GM12878 (cell line): ENCODE measurements around the gene MB21D2. TPM values are rescaled to one million over a fixed set of nuclear protein-coding genes. Genes with fewer than 3 reads are reported as not detected.
A peak's percentile ranks its signal among the peaks of the same experiment; 100 is the strongest.

ENCODE experiments used
- ATAC-seq: fragments of 200-7000 bp; cut with Tn5 transposase; 3 replicates; pipeline ENCODE4 v1.9.1; 2020; ENCODE audit warnings: mild to moderate bottlenecking, moderate library complexity
- BruUV-seq: library from RNA; stranded (reverse); fragments of 400-500 nt; replicated peaks from 2 replicates; lab custom pipeline; 2021; lab: Mats Ljungman, UMichigan
- CTCF ChIA-PET: fragments of 300-600 bp; sonication (Branson Sonifier 250); formaldehyde crosslinking; extraction: SDS; loops from one replicate; lab custom pipeline; 2021; ENCODE audit warnings: inconsistent platforms; lab: Yijun Ruan, JAX
- POLR2A ChIA-PET: fragments of 350-600 bp; formaldehyde crosslinking; extraction: SDS; loops from one replicate; lab custom pipeline; 2021; ENCODE audit warnings: inconsistent platforms; lab: Charles Lee
- RAD21 ChIA-PET: fragments of 300-600 bp; sonication (Branson Sonifier 250); formaldehyde crosslinking; loops from one replicate; lab custom pipeline; 2023; ENCODE audit warnings: antibody characterized with exemption; ENCODE audit not compliant: unreplicated experiment; lab: Charles Lee
- SMC1A ChIA-PET: fragments of 300-600 bp; sonication (Branson Sonifier 250); formaldehyde crosslinking; loops from one replicate; lab custom pipeline; 2023; ENCODE audit not compliant: unreplicated experiment, uncharacterized antibody; lab: Charles Lee
- DNase-seq: peaks from one replicate; pipeline ENCODE4 v3.0.0-alpha.2; 2011; ENCODE audit warnings: low read depth, low spot score
- FAIRE-seq: peaks from 3 replicates; lab custom pipeline; 2011; peaks lifted over from hg19 to GRCh38; lab: Jason Lieb, UNC
- H2AFZ ChIP-seq: 2 replicates; pipeline ENCODE4 v1.6.0; 2011; ENCODE audit warnings: low read depth, low read length, control low read depth; ENCODE audit not compliant: control insufficient read depth
- H3K27ac ChIP-seq: 2 replicates; pipeline ENCODE4 v1.5.1; 2011; ENCODE audit warnings: control low read depth; ENCODE audit not compliant: control insufficient read depth, insufficient read depth
- H3K27me3 ChIP-seq, 2 experiments: replicated peaks in 1 of 2; 2 replicates each; pipeline versions ENCODE4 v1.6.0 to v1.6.1; 2011; ENCODE audit warnings: low read length in 1 of 2; ENCODE audit not compliant: control insufficient read depth in 2 of 2, insufficient read depth in 2 of 2
- H3K36me3 ChIP-seq, 2 experiments: 2 replicates each; pipeline ENCODE4 v1.5.1; 2011; ENCODE audit warnings: low read length in 1 of 2; ENCODE audit not compliant: control insufficient read depth in 2 of 2, insufficient read depth in 2 of 2
- H3K4me1 ChIP-seq: 2 replicates; pipeline ENCODE4 v1.6.1; 2011; ENCODE audit warnings: mild to moderate bottlenecking, low read length, moderate library complexity, mixed read lengths; ENCODE audit not compliant: control insufficient read depth, insufficient read depth
- H3K4me2 ChIP-seq: 2 replicates; pipeline ENCODE4 v1.6.0; 2011; ENCODE audit warnings: control low read depth; ENCODE audit not compliant: control insufficient read depth, insufficient read depth
- H3K4me3 ChIP-seq: fragments of 200-600 bp; sonication (generic); 2 replicates; pipeline ENCODE4 v1.5.1; 2016
- H3K79me2 ChIP-seq: 2 replicates; pipeline ENCODE4 v1.6.0; 2011; ENCODE audit warnings: low read length; ENCODE audit not compliant: control insufficient read depth, insufficient read depth
- H3K9ac ChIP-seq: 2 replicates; pipeline ENCODE4 v1.8.0; 2011; ENCODE audit warnings: low read length, control low read depth, mixed read lengths; ENCODE audit not compliant: control insufficient read depth, insufficient read depth
- H3K9me3 ChIP-seq: replicated peaks from 3 replicates; pipeline ENCODE4 v1.5.1; 2011; ENCODE audit warnings: mild to moderate bottlenecking, low read length; ENCODE audit not compliant: control insufficient read depth, insufficient read depth
- H4K20me1 ChIP-seq: 2 replicates; pipeline ENCODE4 v1.6.0; 2011; ENCODE audit not compliant: control insufficient read depth, insufficient read depth
- BACH1 ChIP-seq: fragments of 450-650 bp; IDR thresholded peaks from 2 replicates; pipeline ENCODE4 v1.6.1; 2017; ENCODE audit warnings: mild to moderate bottlenecking, borderline replicate concordance
- BCL3 ChIP-seq: IDR thresholded peaks from 2 replicates; pipeline ENCODE4 v1.6.1; 2011; ENCODE audit warnings: borderline replicate concordance, low read depth, mild to moderate bottlenecking, moderate library complexity, low read length; ENCODE audit not compliant: insufficient read depth, poor library complexity, severe bottlenecking
- BMI1 ChIP-seq: fragments of 450-650 bp; IDR thresholded peaks from 2 replicates; pipeline ENCODE4 v1.6.1; 2016; ENCODE audit warnings: mild to moderate bottlenecking, moderate library complexity, borderline replicate concordance
- CEBPZ ChIP-seq: fragments of 150-350 bp; IDR thresholded peaks from 2 replicates; pipeline ENCODE4 v1.6.1; 2016; ENCODE audit warnings: low read depth, low read length
- CHD4 ChIP-seq: fragments of 200-600 bp; sonication (generic); IDR thresholded peaks from 2 replicates; pipeline ENCODE4 v1.6.1; 2016; ENCODE audit warnings: mild to moderate bottlenecking
- MEF2B ChIP-seq: fragments of 450-650 bp; IDR thresholded peaks from 2 replicates; pipeline ENCODE4 v1.6.1; 2018; ENCODE audit warnings: mild to moderate bottlenecking, moderate library complexity; ENCODE audit not compliant: partially characterized antibody, poor library complexity, severe bottlenecking
- MTA3 ChIP-seq: IDR thresholded peaks from 2 replicates; pipeline ENCODE4 v1.6.1; 2012; ENCODE audit warnings: low read length, inconsistent platforms, borderline replicate concordance
- MYB ChIP-seq: fragments of 150-350 bp; IDR thresholded peaks from 2 replicates; pipeline ENCODE4 v1.6.1; 2014; ENCODE audit warnings: mild to moderate bottlenecking, low read depth, low read length, borderline replicate concordance
- NKRF ChIP-seq: fragments of 450-650 bp; conservative IDR thresholded peaks from 2 replicates; pipeline ENCODE4 v1.6.1; 2017; ENCODE audit warnings: mild to moderate bottlenecking, moderate library complexity
- SMC3 ChIP-seq: IDR thresholded peaks from 2 replicates; pipeline ENCODE4 v1.6.1; 2011; ENCODE audit warnings: low read length, improper control_type of control experiment, borderline replicate concordance
- WGBS: methylation state at CpG from one replicate; pipeline ENCODE4 v1.1.6; 2016; ENCODE audit warnings: low lambda C conversion rate; ENCODE audit not compliant: insufficient replicate concordance, insufficient coverage; ENCODE audit errors: missing lambda C conversion rate; 5-methylcytosine and 5-hydroxymethylcytosine counted together
- in situ Hi-C: fragments of 300-500 bp; cut with MboI; formaldehyde crosslinking; loops from 9 replicates; pipeline ENCODE4 v1.14.3; 2018; ENCODE audit warnings: mixed read lengths
- intact Hi-C: fragments of 100-400 bp; cut with micrococcal nuclease; formaldehyde crosslinking; loops from one replicate; pipeline ENCODE4 v1.14.2; 2022; ENCODE audit not compliant: unreplicated experiment
- polyA plus RNA-seq, 11 experiments: library from polyadenylated mRNA; depleted of rRNA in 4 of 11; unstranded in 6 of 11; stranded (reverse) in 5 of 11; fragments of >200 nt; fragmentation: Nextera tagmentation in 4 of 11; fragmentation: Illumina TruSeq in 1 of 11; extraction: Ambion mirVana in 4 of 11; extraction: Trizol in 1 of 11; gene quantifications; 1 replicate in 1 of 11; 2 replicates in 10 of 11; pipeline versions ENCODE4 v1.2.1 to v1.2.3, GENCODE V29; 2011 to 2016; ENCODE audit warnings: inconsistent platforms in 2 of 11, missing spikeins in 2 of 11, low read depth in 1 of 11
- total RNA-seq, 4 experiments: library from RNA; depleted of rRNA in 3 of 4; stranded (reverse); fragments of >200 nt in 3 of 4; fragmentation: Illumina TruSeq in 1 of 4; extraction: Trizol in 1 of 4; gene quantifications; 2 replicates each; pipeline versions ENCODE4 v1.2.1 to v1.2.3, GENCODE V29; 2013 to 2021

Gene MB21D2
- total and polyA plus RNA-seq, 10 of the 15 experiments (the other 5 are each of a cell fraction or from before 2014, with no cell fraction given): 7.9 to 21.2 (median 15.3) TPM

- intact Hi-C loops (loop anchor here (1.0 kb wide), 3 partner anchors 22 to 75 kb away; no protein-coding TSS in a partner anchor), in situ Hi-C loops (no loop called here)
- peaks cover 74% of the 10 kb centered on the region for H3K4me1 ChIP-seq
- H3K9me3 ChIP-seq: no peaks in the 10 kb centered on the region
- ChIA-PET RAD21 (interaction anchor here (0.8 to 9.7 kb wide), 16 partner anchors 9 to 146 kb away, joined by 3 to 146 read pairs (median 6); partner anchors contain the start of gene MB21D2), CTCF (interaction anchor here (0.6 to 14.6 kb wide), 8 partner anchors 10 to 80 kb away, joined by 3 to 148 read pairs (median 6); partner anchors contain the start of gene MB21D2), POLR2A (interaction anchor here (0.7 to 3.4 kb wide), 14 partner anchors 18 to 76 kb away, joined by 3 to 23 read pairs (median 4); partner anchors contain the start of gene MB21D2), SMC1A (interaction anchor here (1.2 to 14.6 kb wide), 18 partner anchors 10 to 147 kb away, joined by 3 to 283 read pairs (median 14); partner anchors contain the start of gene MB21D2)
- ATAC-seq: peak; percentile 93
- H3K27me3 ChIP-seq: no peaks in the 10 kb centered on the region
- peak; percentile 98 for FAIRE-seq
- DNase-seq: peak; percentile 94
- H3K79me2 ChIP-seq: peaks cover 82% of the 10 kb centered on the region
- no peak overlapping the region; the same call in 1 of the 2 replicates for H3K4me3 ChIP-seq
- H4K20me1 ChIP-seq: no peaks in the 10 kb centered on the region
- H3K4me2 ChIP-seq: peak overlapping the region; percentile 88
- TSS peak; percentile 100 for BruUV-seq
- H3K36me3 ChIP-seq: no peaks in the 10 kb centered on the region
- H3K9ac ChIP-seq: peak overlapping the region; percentile 65
- H2AFZ ChIP-seq: peak overlapping the region; percentile 21
- peak overlapping the region; percentile 96 for H3K27ac ChIP-seq
- whole genome bisulfite sequencing: under 1% methylated on average over 13 of the region's 13 CpGs
- TF ChIP-seq CHD4: no peak
- no peak for TF ChIP-seq CEBPZ
- peak; percentile 88; the same call in 1 of the 2 replicates for TF ChIP-seq MTA3
- peak; percentile 20; the same call in 1 of the 2 replicates for TF ChIP-seq SMC3
- TF ChIP-seq BCL3: peak; percentile 91
- TF ChIP-seq BMI1: peak; percentile 86
- peak; percentile 89 for TF ChIP-seq BACH1
- TF ChIP-seq NKRF: peak; percentile 27; the same call in 1 of the 2 replicates
- no peak for TF ChIP-seq MYB
- peak; percentile 75 for TF ChIP-seq MEF2B
Observed at GRCh38 chr3:192892981-192893700, 24.5 kb downstream of the MB21D2 start.
